IMR-90 (cell line): ENCODE results near the gene KCNIP3. TPM values are rescaled to one million over a fixed set of nuclear protein-coding genes. Genes with fewer than 3 reads are reported as not detected.
A peak's percentile ranks its signal among the peaks of the same experiment; 100 is the strongest.
"Not testable (repeated sequence)": the region's sequence is repeated elsewhere in the genome, so short reads cannot be mapped to it uniquely, and the experiment has no call there.

Experiments
- ATAC-seq: fragments of 200-7000 bp; cut with Tn5 transposase; 2 replicates; pipeline ENCODE4 v1.9.1; 2020; ENCODE audit warnings: low read depth, mild to moderate bottlenecking, moderate library complexity
- BruUV-seq: library from RNA; stranded (reverse); fragments of 400-500 nt; replicated peaks from 2 replicates; lab custom pipeline; 2021; lab: Mats Ljungman, UMichigan
- CTCF ChIA-PET: fragments of 300-600 bp; formaldehyde crosslinking; extraction: SDS; loops from one replicate; lab custom pipeline; 2021; ENCODE audit warnings: antibody characterized with exemption; lab: Yijun Ruan, JAX
- POLR2A ChIA-PET: fragments of 300-600 bp; sonication (Branson Sonifier 250); formaldehyde crosslinking; loops from one replicate; lab custom pipeline; 2022; ENCODE audit warnings: antibody characterized with exemption; ENCODE audit not compliant: unreplicated experiment; lab: Charles Lee
- DNase-seq: peaks from one replicate; pipeline ENCODE4 v3.0.0; 2013
- H2AFZ ChIP-seq: replicated peaks from 2 replicates; pipeline ENCODE3; 2013; ENCODE audit warnings: low read length, mild to moderate bottlenecking; ENCODE audit not compliant: poor library complexity
- H2AK5ac ChIP-seq: 2 replicates; pipeline ENCODE4 v1.6.1; 2013; ENCODE audit warnings: low read depth, low read length, inconsistent platforms
- H2AK9ac ChIP-seq: replicated peaks from 2 replicates; pipeline ENCODE3; 2013; ENCODE audit warnings: mild to moderate bottlenecking, low read depth, low read length, moderate library complexity; ENCODE audit not compliant: poor library complexity
- H2BK120ac ChIP-seq: 2 replicates; pipeline ENCODE4 v1.6.1; 2013; ENCODE audit warnings: low read depth, low read length, inconsistent platforms
- H2BK15ac ChIP-seq: 3 replicates; pipeline ENCODE4 v1.6.1; 2013; ENCODE audit warnings: low read depth, low read length, inconsistent platforms
- H2BK20ac ChIP-seq: 2 replicates; pipeline ENCODE4 v1.6.1; 2013; ENCODE audit warnings: low read depth, mild to moderate bottlenecking, inconsistent platforms, low read length, moderate library complexity
- H2BK5ac ChIP-seq: 2 replicates; pipeline ENCODE4 v1.6.1; 2013; ENCODE audit warnings: mild to moderate bottlenecking, low read depth, low read length, inconsistent platforms; ENCODE audit not compliant: poor library complexity, severe bottlenecking
- H3K14ac ChIP-seq: replicated peaks from 2 replicates; pipeline ENCODE4 v1.6.1; 2013; ENCODE audit warnings: low read depth, low read length, inconsistent platforms
- H3K18ac ChIP-seq: 2 replicates; pipeline ENCODE4 v1.6.1; 2013; ENCODE audit warnings: low read depth, low read length, control low read depth
- H3K23ac ChIP-seq: 2 replicates; pipeline ENCODE4 v1.6.1; 2013; ENCODE audit warnings: low read depth, low read length, inconsistent platforms
- H3K27ac ChIP-seq: 2 replicates; pipeline ENCODE4 v1.5.1; 2013; ENCODE audit warnings: mild to moderate bottlenecking, control low read depth, low read length; ENCODE audit not compliant: insufficient read depth
- H3K27me3 ChIP-seq: 2 replicates; pipeline ENCODE4 v1.6.1; 2013; ENCODE audit warnings: low read length; ENCODE audit not compliant: control insufficient read depth, insufficient read depth
- H3K36me3 ChIP-seq: 2 replicates; pipeline ENCODE4 v1.6.1; 2013; ENCODE audit warnings: low read length, mixed read lengths; ENCODE audit not compliant: control insufficient read depth, insufficient read depth
- H3K4ac ChIP-seq: 2 replicates; pipeline ENCODE4 v1.6.1; 2013; ENCODE audit warnings: low read depth, low read length, inconsistent platforms
- H3K4me1 ChIP-seq: 2 replicates; pipeline ENCODE4 v1.6.1; 2013; ENCODE audit warnings: low read length, mixed read lengths; ENCODE audit not compliant: control insufficient read depth, insufficient read depth
- H3K4me2 ChIP-seq: 2 replicates; pipeline ENCODE4 v1.6.1; 2013; ENCODE audit warnings: low read depth, mild to moderate bottlenecking, control low read depth, low read length, moderate library complexity
- H3K4me3 ChIP-seq: 2 replicates; pipeline ENCODE4 v1.5.1; 2013; ENCODE audit warnings: low read depth, mild to moderate bottlenecking, control low read depth, low read length, moderate library complexity; ENCODE audit not compliant: insufficient read depth
- H3K56ac ChIP-seq: 2 replicates; pipeline ENCODE4 v1.6.1; 2013; ENCODE audit warnings: low read length, inconsistent platforms; ENCODE audit not compliant: insufficient read depth; ENCODE audit errors: extremely low read depth
- H3K79me1 ChIP-seq, 2 experiments: 2 replicates each; pipeline ENCODE4 v1.6.1; 2013; ENCODE audit warnings: low read length in 2 of 2, inconsistent platforms in 1 of 2, low read depth in 1 of 2
- H3K9ac ChIP-seq: 2 replicates; pipeline ENCODE4 v1.6.1; 2013; ENCODE audit warnings: low read depth, low read length, control low read depth
- H3K9me1 ChIP-seq: 2 replicates; pipeline ENCODE4 v1.6.1; 2013; ENCODE audit warnings: low read length, inconsistent platforms; ENCODE audit not compliant: insufficient read depth
- H3K9me3 ChIP-seq: 2 replicates; pipeline ENCODE4 v1.6.1; 2013; ENCODE audit warnings: low read length; ENCODE audit not compliant: control insufficient read depth, insufficient read depth
- H4K20me1 ChIP-seq: 2 replicates; pipeline ENCODE4 v1.6.1; 2013; ENCODE audit warnings: low read length, inconsistent platforms; ENCODE audit not compliant: insufficient read depth
- H4K5ac ChIP-seq: 2 replicates; pipeline ENCODE4 v1.6.1; 2013; ENCODE audit warnings: mild to moderate bottlenecking, low read depth, low read length, control low read depth
- H4K8ac ChIP-seq, 2 experiments: 2 replicates each; pipeline ENCODE4 v1.6.1; 2013; ENCODE audit warnings: low read depth in 2 of 2, low read length in 2 of 2, control low read depth in 1 of 2, inconsistent platforms in 1 of 2
- H4K91ac ChIP-seq: 2 replicates; pipeline ENCODE4 v1.6.1; 2013; ENCODE audit warnings: low read depth, low read length, inconsistent platforms; ENCODE audit not compliant: insufficient read depth
- CEBPB ChIP-seq: IDR thresholded peaks from 2 replicates; pipeline ENCODE4 v1.6.1; 2012; ENCODE audit warnings: low read depth, low read length, improper control_type of control experiment
- WGBS, 2 experiments: methylation state at CpG; one replicate each; pipeline versions ENCODE4 v1.1.5 to v1.1.7; 2013; ENCODE audit warnings: missing lambda C conversion rate in 2 of 2; ENCODE audit not compliant: insufficient read length in 1 of 2; ENCODE audit errors: extremely low coverage in 2 of 2; 5-methylcytosine and 5-hydroxymethylcytosine counted together
- dilution Hi-C: fragments of 300-500 bp; cut with HindIII; formaldehyde crosslinking; loops from one replicate; pipeline ENCODE4 v1.14.3; 2018; ENCODE audit warnings: low sequenced_read_pairs; ENCODE audit not compliant: unreplicated experiment
- in situ Hi-C: fragments of 300-500 bp; cut with MboI; formaldehyde crosslinking; loops from 3 replicates; pipeline ENCODE4 v1.14.3; 2019; ENCODE audit warnings: low sequenced_read_pairs, inconsistent platforms, mixed read lengths
- intact Hi-C: fragments of 100-400 bp; cut with micrococcal nuclease; formaldehyde crosslinking; loops from 2 replicates; pipeline ENCODE4 v1.10.0; 2022
- polyA plus RNA-seq, 3 experiments: library from polyadenylated mRNA; depleted of rRNA; stranded (reverse); fragments of >200 nt; gene quantifications; 2 replicates each; pipeline ENCODE4 v1.2.3, GENCODE V29; 2012; ENCODE audit warnings: low replicate concordance in 1 of 3
- total RNA-seq: library from RNA; depleted of rRNA; stranded (reverse); fragments of >200 nt; gene quantifications from 2 replicates; pipeline ENCODE4 v1.2.3, GENCODE V29; 2012

KCNIP3 gene
- total and polyA plus RNA-seq, 2 of the 4 experiments (the other 2 are of a cell fraction): 0.72 to 1.4 TPM

GRCh38 chr2:95434507-95435076 is 137.4 kb downstream of the KCNIP3 start:
- CTCF ChIA-PET, BruUV-seq, intact Hi-C loops, H2AK5ac ChIP-seq, H4K5ac ChIP-seq, H3K9me3 ChIP-seq, H3K9me1 ChIP-seq, H3K27ac ChIP-seq, POLR2A ChIA-PET, H3K18ac ChIP-seq, H3K27me3 ChIP-seq, H4K91ac ChIP-seq, H2BK20ac ChIP-seq, dilution Hi-C loops, H3K4me3 ChIP-seq, H3K9ac ChIP-seq, in situ Hi-C loops, H3K4me1 ChIP-seq, H3K56ac ChIP-seq, H3K36me3 ChIP-seq, H3K4me2 ChIP-seq, H3K23ac ChIP-seq, H2AK9ac ChIP-seq, H2BK15ac ChIP-seq, H4K20me1 ChIP-seq, H3K79me1 ChIP-seq, H2AFZ ChIP-seq: not testable (repeated sequence)
- Histone ChIP-seq H4K8ac (peak overlapping the region in 1 of 2 experiments; percentile 97; a peak in 1 of 4 replicates), H3K14ac (0 out of 2 replicates have a peak overlapping the region, but pooled peaks have one; percentile 37), H2BK120ac (0 out of 2 replicates have a peak overlapping the region, but pooled peaks have one; percentile 52), H3K4ac (peak overlapping the region; percentile 56; the same call in 1 of the 2 replicates), H2BK5ac (peak overlapping the region; percentile 72)
- peak; percentile 37; the same call in 1 of the 2 replicates for TF ChIP-seq CEBPB
- DNase-seq (peak; percentile 82), ATAC-seq (peak; percentile 96)
- WGBS, 2 experiments: no CpG with 5 or more reads among the region's 3 CpGs

- CTCF ChIA-PET, H3K56ac ChIP-seq, H3K79me1 ChIP-seq, H2AK5ac ChIP-seq, H2AFZ ChIP-seq, intact Hi-C loops, H3K27ac ChIP-seq, H2AK9ac ChIP-seq, H3K14ac ChIP-seq, H4K91ac ChIP-seq, H3K4me3 ChIP-seq, DNase-seq, H3K9me1 ChIP-seq, H2BK120ac ChIP-seq, H3K36me3 ChIP-seq, H4K20me1 ChIP-seq, H3K4ac ChIP-seq, H3K27me3 ChIP-seq, H4K8ac ChIP-seq, in situ Hi-C loops, H2BK20ac ChIP-seq, H3K18ac ChIP-seq, dilution Hi-C loops, H3K9ac ChIP-seq, BruUV-seq, H2BK15ac ChIP-seq, H3K4me2 ChIP-seq, H4K5ac ChIP-seq, H2BK5ac ChIP-seq, POLR2A ChIA-PET, H3K4me1 ChIP-seq, H3K9me3 ChIP-seq, H3K23ac ChIP-seq: not testable (repeated sequence)
- WGBS, 2 experiments: no CpG with 5 or more reads among the region's 30 CpGs
- ATAC-seq: peak; percentile 1; the same call in 1 of the 2 replicates
Observed at GRCh38 chr2:95435162-95435871, 138.2 kb downstream of the KCNIP3 start.
